Mesenchymal stem cell (in vitro differentiated cells and primary cell): Measurements from ENCODE around the gene PXDC1.

Experiments
- DNase-seq: peaks from one replicate; pipeline ENCODE4 v3.0.0-alpha.2; 2013
- H2AFZ ChIP-seq: one replicate; pipeline ENCODE4 v1.6.1; 2013; ENCODE audit warnings: low read depth, mild to moderate bottlenecking, control low read depth, inconsistent platforms, low read length, moderate library complexity
- H2AK5ac ChIP-seq: 2 replicates; pipeline ENCODE4 v1.6.1; 2013; ENCODE audit warnings: low read length, moderate library complexity, mild to moderate bottlenecking, inconsistent platforms; ENCODE audit not compliant: severe bottlenecking
- H2BK120ac ChIP-seq: one replicate; pipeline ENCODE4 v1.6.1; 2013; ENCODE audit warnings: low read depth, mild to moderate bottlenecking, inconsistent platforms, low read length, moderate library complexity
- H2BK12ac ChIP-seq, 2 experiments: one replicate each; pipeline ENCODE4 v1.6.1; 2013; ENCODE audit warnings: inconsistent platforms in 2 of 2, low read length in 2 of 2, mild to moderate bottlenecking in 2 of 2, moderate library complexity in 2 of 2, control low read depth in 1 of 2
- H2BK15ac ChIP-seq: one replicate; pipeline ENCODE4 v1.6.1; 2013; ENCODE audit warnings: mild to moderate bottlenecking, low read depth, inconsistent platforms; ENCODE audit not compliant: poor library complexity, severe bottlenecking
- H2BK5ac ChIP-seq: 2 replicates; pipeline ENCODE4 v1.6.1; 2013; ENCODE audit warnings: low read depth, mild to moderate bottlenecking, low read length, control low read depth, inconsistent platforms; ENCODE audit not compliant: poor library complexity, severe bottlenecking
- H3K14ac ChIP-seq, 2 experiments: one replicate each; pipeline ENCODE4 v1.6.1; 2013; ENCODE audit warnings: inconsistent platforms in 2 of 2, low read length in 2 of 2, control low read depth in 1 of 2, mild to moderate bottlenecking in 1 of 2, moderate library complexity in 1 of 2
- H3K18ac ChIP-seq, 2 experiments: one replicate each; pipeline ENCODE4 v1.6.1; 2013; ENCODE audit warnings: inconsistent platforms in 2 of 2, low read length in 2 of 2, control low read depth in 1 of 2, low read depth in 1 of 2, mild to moderate bottlenecking in 1 of 2
- H3K23ac ChIP-seq, 2 experiments: one replicate each; pipeline ENCODE4 v1.6.1; 2013; ENCODE audit warnings: inconsistent platforms in 2 of 2, low read length in 2 of 2, mild to moderate bottlenecking in 2 of 2, moderate library complexity in 2 of 2, control low read depth in 1 of 2
- H3K27ac ChIP-seq: 2 replicates; pipeline ENCODE4 v1.5.1; 2013; ENCODE audit warnings: mild to moderate bottlenecking, moderate library complexity, low read length, control low read depth, inconsistent platforms; ENCODE audit not compliant: poor library complexity, severe bottlenecking
- H3K27me3 ChIP-seq, 2 experiments: 2 replicates each; pipeline versions ENCODE4 v1.6.1 to v1.7.0; 2013; ENCODE audit warnings: low read length in 2 of 2, mild to moderate bottlenecking in 2 of 2, moderate library complexity in 2 of 2, control low read depth in 1 of 2, inconsistent platforms in 1 of 2; ENCODE audit not compliant: control insufficient read depth in 1 of 2, insufficient read depth in 1 of 2
- H3K36me3 ChIP-seq, 2 experiments: 2 replicates each; pipeline versions ENCODE4 v1.6.1 to v1.7.0; 2013; ENCODE audit warnings: low read length in 2 of 2, control low read depth in 1 of 2, inconsistent platforms in 1 of 2, low read depth in 1 of 2, mild to moderate bottlenecking in 1 of 2; ENCODE audit not compliant: insufficient read depth in 2 of 2, control insufficient read depth in 1 of 2
- H3K4ac ChIP-seq, 2 experiments: one replicate each; pipeline ENCODE4 v1.6.1; 2013; ENCODE audit warnings: inconsistent platforms in 2 of 2, low read length in 2 of 2, mild to moderate bottlenecking in 2 of 2, moderate library complexity in 2 of 2, control low read depth in 1 of 2, low read depth in 1 of 2
- H3K4me1 ChIP-seq: 2 replicates; pipeline ENCODE4 v1.6.1; 2013; ENCODE audit warnings: low read depth, low read length, control low read depth; ENCODE audit not compliant: control insufficient read depth, insufficient read depth
- H3K4me2 ChIP-seq: 2 replicates; pipeline ENCODE4 v1.6.1; 2013; ENCODE audit warnings: low read length, mild to moderate bottlenecking, inconsistent platforms; ENCODE audit not compliant: poor library complexity, severe bottlenecking
- H3K4me3 ChIP-seq, 2 experiments: 2 replicates each; pipeline versions ENCODE4 v1.5.1 to v1.7.0; 2013; ENCODE audit warnings: low read length in 2 of 2, mild to moderate bottlenecking in 2 of 2, control low read depth in 1 of 2, low read depth in 1 of 2; ENCODE audit not compliant: insufficient read depth in 1 of 2
- H3K79me1 ChIP-seq: replicated peaks from 2 replicates; pipeline ENCODE4 v1.6.1; 2013; ENCODE audit warnings: mild to moderate bottlenecking, control low read depth, low read length, inconsistent platforms; ENCODE audit not compliant: poor library complexity, severe bottlenecking
- H3K9ac ChIP-seq: 2 replicates; pipeline ENCODE4 v1.7.0; 2013; ENCODE audit warnings: mild to moderate bottlenecking, low read length, moderate library complexity
- H3K9me3 ChIP-seq: 2 replicates; pipeline ENCODE4 v1.7.0; 2013; ENCODE audit warnings: mild to moderate bottlenecking, low read length; ENCODE audit not compliant: control insufficient read depth
- H4K8ac ChIP-seq: one replicate; pipeline ENCODE4 v1.6.1; 2013; ENCODE audit warnings: inconsistent platforms, mild to moderate bottlenecking, low read length, moderate library complexity
- H4K91ac ChIP-seq: one replicate; pipeline ENCODE4 v1.6.1; 2013; ENCODE audit warnings: mild to moderate bottlenecking, low read length, inconsistent platforms
- WGBS: methylation state at CpG from one replicate; pipeline ENCODE4 v1.1.7; 2013; ENCODE audit warnings: mixed read lengths; 5-methylcytosine and 5-hydroxymethylcytosine counted together

Gene PXDC1

DNA sequence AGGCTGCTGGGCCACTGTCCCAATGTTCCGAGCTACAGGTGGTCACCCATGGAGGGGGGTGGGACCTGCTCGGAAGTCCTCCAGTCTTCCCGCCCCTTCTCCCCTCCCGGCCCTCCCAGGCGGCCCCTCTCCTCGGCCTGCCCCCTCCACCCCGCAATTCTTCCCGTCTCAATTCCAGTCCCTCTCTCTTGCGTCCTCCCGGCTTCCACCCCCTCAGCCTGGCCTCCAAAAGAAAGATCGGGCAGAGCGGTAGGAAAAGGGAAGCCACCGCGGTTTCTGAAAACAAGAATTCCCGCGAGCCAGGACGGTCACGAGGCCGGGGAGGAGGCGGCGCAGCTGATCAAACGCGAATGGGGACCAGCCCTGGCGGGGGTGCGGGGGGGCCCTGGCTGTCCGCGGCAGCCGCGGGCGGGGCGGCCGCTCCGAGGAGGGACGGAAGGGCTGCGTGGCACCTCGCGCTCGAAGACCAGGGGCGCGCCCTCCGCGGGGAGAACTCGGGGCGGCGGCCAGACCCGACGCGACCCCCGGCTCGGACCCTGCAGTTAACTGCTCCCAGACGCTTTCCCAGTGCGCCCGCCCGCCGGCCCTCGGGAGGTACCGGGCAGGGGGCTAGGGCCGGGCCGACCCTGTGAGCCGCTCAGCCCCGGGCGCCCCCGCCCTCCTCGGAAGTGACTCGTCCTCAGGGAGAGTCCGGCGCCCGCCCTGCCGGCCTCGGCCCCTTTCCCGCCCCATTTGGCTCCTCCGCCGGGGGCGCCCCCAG is 1.0 kb downstream of the PXDC1 start:
- DNase-seq = peak; percentile 77
- Histone ChIP-seq H4K91ac (peak overlapping the region; percentile 77), H2AFZ (no peak overlapping the region), H3K9me3 (no peaks in the 10 kb centered on the region), H3K4me3 (peak overlapping the region; percentile 78 to 85), H2BK120ac (peak overlapping the region; percentile 23), H3K9ac (peak overlapping the region; percentile 97), H4K8ac (peak overlapping the region; percentile 59), H3K36me3 (peaks cover 5 to 24% of the 10 kb centered on the region in 2 experiments), H2BK12ac (peak overlapping the region; percentile 29 to 84), H2AK5ac (peak overlapping the region; percentile 80), H3K27ac (peak overlapping the region; percentile 93), H3K14ac (peak overlapping the region; percentile 89 to 91), H3K23ac (peak overlapping the region; percentile 41 to 42), H3K27me3 (no peaks in the 10 kb centered on the region), H2BK5ac (peak overlapping the region; percentile 76), H3K4me2 (peak overlapping the region; percentile 75), H3K18ac (peak overlapping the region; percentile 96 to 100), H3K4me1 (peaks cover 40% of the 10 kb centered on the region), H3K4ac (peak overlapping the region; percentile 68 to 100), H3K79me1 (no peaks in the 10 kb centered on the region), H2BK15ac (peak overlapping the region; percentile 82)
- 1% methylated on average over 56 of the region's 74 CpGs for WGBS

GRCh38 chr6:3749977-3750316 is 1.6 kb downstream of the PXDC1 start:
- H3K9ac ChIP-seq = peak overlapping the region; percentile 97
- H3K4me3 ChIP-seq = peak overlapping the region; percentile 78 to 85
- H3K18ac ChIP-seq = peak overlapping the region in 1 of 2 experiments; percentile 100
- H3K79me1 ChIP-seq = no peaks in the 10 kb centered on the region
- DNase-seq = peak; percentile 68
- H3K27ac ChIP-seq = peak overlapping the region; percentile 93
- H3K9me3 ChIP-seq = no peaks in the 10 kb centered on the region
- peak overlapping the region in 1 of 2 experiments; percentile 100 for H3K4ac ChIP-seq
- H4K8ac ChIP-seq = peak overlapping the region; percentile 59
- peaks cover 45% of the 10 kb centered on the region for H3K4me1 ChIP-seq
- peak overlapping the region; percentile 75 for H3K4me2 ChIP-seq
- H2BK120ac ChIP-seq = no peak overlapping the region
- H2BK12ac ChIP-seq = peak overlapping the region in 1 of 2 experiments; percentile 84
- H2BK15ac ChIP-seq = no peak overlapping the region
- H2AFZ ChIP-seq = no peak overlapping the region
- WGBS = 10% methylated on average over 7 of the region's 7 CpGs
- no peak overlapping the region for H4K91ac ChIP-seq
- H3K23ac ChIP-seq = peak overlapping the region in 1 of 2 experiments; percentile 19
- H3K27me3 ChIP-seq = no peaks in the 10 kb centered on the region
- peak overlapping the region; percentile 76 for H2BK5ac ChIP-seq
- H3K36me3 ChIP-seq = peaks cover 10 to 29% of the 10 kb centered on the region in 2 experiments
- peak overlapping the region; percentile 80 for H2AK5ac ChIP-seq
- no peak overlapping the region for H3K14ac ChIP-seq

DNA sequence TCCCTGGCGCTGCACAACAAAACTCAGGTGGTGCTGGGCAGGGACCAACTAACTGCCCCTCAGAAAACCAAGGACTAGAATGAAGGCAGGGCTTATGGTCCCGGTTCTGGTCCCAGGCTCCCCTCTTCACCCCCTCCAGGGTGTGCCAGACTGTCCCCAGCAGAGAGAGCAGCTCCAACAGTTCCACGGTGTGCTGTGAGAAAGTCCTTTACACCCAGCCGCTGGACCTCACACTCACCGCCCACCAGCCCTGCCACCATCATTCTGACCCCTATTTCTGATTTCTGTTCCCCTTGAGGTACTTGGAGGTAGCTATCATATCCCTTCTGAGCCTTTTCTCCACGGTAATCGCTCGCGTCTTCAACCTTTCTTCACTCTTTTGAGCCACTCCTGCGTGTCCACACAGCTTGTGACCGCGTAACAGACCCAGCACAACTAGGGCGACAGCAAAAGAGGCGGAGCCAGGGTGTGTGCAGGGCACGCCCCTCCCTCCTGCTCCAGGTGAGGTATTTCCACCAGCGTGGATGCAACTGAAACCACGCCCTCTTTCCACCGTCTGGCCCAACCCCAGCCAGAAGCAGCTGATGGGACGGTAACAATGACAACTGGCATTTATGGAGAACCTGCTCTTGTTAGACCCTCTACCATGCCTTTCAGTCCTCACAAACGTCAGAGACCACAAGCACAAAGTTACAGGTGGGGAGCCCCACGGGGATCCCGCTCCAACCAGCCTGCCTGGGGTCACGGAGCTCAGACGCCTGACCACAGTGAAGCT is 2.3 kb downstream of the PXDC1 start:
- peak overlapping the region; percentile 75 for H3K4me2 ChIP-seq
- peak overlapping the region; percentile 53 for H2BK15ac ChIP-seq
- no peaks in the 10 kb centered on the region for H3K79me1 ChIP-seq
- no peak overlapping the region for H3K23ac ChIP-seq
- H3K4me3 ChIP-seq = peak overlapping the region in 1 of 2 experiments; percentile 85
- peaks cover 10 to 31% of the 10 kb centered on the region in 2 experiments for H3K36me3 ChIP-seq
- no peak overlapping the region for H4K91ac ChIP-seq
- no peak overlapping the region for H2AFZ ChIP-seq
- peak overlapping the region; percentile 93 for H3K27ac ChIP-seq
- no peaks in the 10 kb centered on the region for H3K27me3 ChIP-seq
- peak overlapping the region; percentile 59 for H2AK5ac ChIP-seq
- H2BK5ac ChIP-seq = no peak overlapping the region
- no peaks in the 10 kb centered on the region for H3K9me3 ChIP-seq
- no peak overlapping the region for H4K8ac ChIP-seq
- peak overlapping the region in 1 of 2 experiments; percentile 47 for H2BK12ac ChIP-seq
- peak overlapping the region; percentile 11 to 23 for H3K18ac ChIP-seq
- no peak overlapping the region for H2BK120ac ChIP-seq
- peak overlapping the region in 1 of 2 experiments; percentile 71 for H3K14ac ChIP-seq
- peaks cover 46% of the 10 kb centered on the region for H3K4me1 ChIP-seq
- peak overlapping the region; percentile 97 for H3K9ac ChIP-seq
- H3K4ac ChIP-seq = no peak overlapping the region
- DNase-seq = peak; percentile 26
- WGBS = 72% methylated on average over 24 of the region's 24 CpGs
